Neural crest cell (in vitro differentiated cells): ENCODE measurements around the gene PTK7. TPM values are rescaled to one million over a fixed set of nuclear protein-coding genes. Genes with fewer than 3 reads are reported as not detected.

Experiments used
- DNase-seq: peaks from one replicate; pipeline ENCODE4 v3.0.0; 2021; ENCODE audit warnings: low read depth, mixed read lengths, low spot score
- H3K27ac Mint-ChIP-seq: one replicate; pipeline ENCODE4 v1.8.0; 2021; ENCODE audit warnings: mild to moderate bottlenecking, mixed read lengths; ENCODE audit not compliant: unreplicated experiment
- H3K27me3 Mint-ChIP-seq: 2 replicates; pipeline ENCODE4 v1.8.0; 2021; ENCODE audit warnings: low read depth, mild to moderate bottlenecking, mixed read lengths
- H3K36me3 Mint-ChIP-seq: 2 replicates; pipeline ENCODE4 v1.8.0; 2021; ENCODE audit warnings: low read depth, mild to moderate bottlenecking, mixed read lengths
- H3K4me1 Mint-ChIP-seq: 2 replicates; pipeline ENCODE4 v1.8.0; 2021; ENCODE audit warnings: mixed read lengths
- H3K4me3 Mint-ChIP-seq: one replicate; pipeline ENCODE4 v1.8.0; 2021; ENCODE audit warnings: mild to moderate bottlenecking, mixed read lengths
- H3K9me3 Mint-ChIP-seq: 2 replicates; pipeline ENCODE4 v1.8.0; 2021; ENCODE audit warnings: mixed read lengths
- CTCF ChIP-seq: fragments of 200-600 bp; sonication (generic); conservative IDR thresholded peaks from 2 replicates; pipeline ENCODE4 v1.5.0; 2021; ENCODE audit warnings: antibody characterized with exemption, mild to moderate bottlenecking
- total RNA-seq: library from RNA; stranded (reverse); gene quantifications from 2 replicates; pipeline ENCODE4 v1.2.1, GENCODE V29; 2021

The PTK7 gene
- total RNA-seq, 1 donor from 2014 or later = 106 TPM

- no peak for TF ChIP-seq CTCF
- DNase-seq = no peak
- no peaks in the 10 kb centered on the region for H3K36me3 Mint-ChIP-seq
- H3K9me3 Mint-ChIP-seq = no peaks in the 10 kb centered on the region
- H3K4me3 Mint-ChIP-seq = no peak overlapping the region
- H3K4me1 Mint-ChIP-seq = peaks cover 51% of the 10 kb centered on the region
- no peaks in the 10 kb centered on the region for H3K27me3 Mint-ChIP-seq
- no peak overlapping the region for H3K27ac Mint-ChIP-seq
Observed at GRCh38 chr6:43091020-43091419, 14.9 kb downstream of the PTK7 start.

DNA sequence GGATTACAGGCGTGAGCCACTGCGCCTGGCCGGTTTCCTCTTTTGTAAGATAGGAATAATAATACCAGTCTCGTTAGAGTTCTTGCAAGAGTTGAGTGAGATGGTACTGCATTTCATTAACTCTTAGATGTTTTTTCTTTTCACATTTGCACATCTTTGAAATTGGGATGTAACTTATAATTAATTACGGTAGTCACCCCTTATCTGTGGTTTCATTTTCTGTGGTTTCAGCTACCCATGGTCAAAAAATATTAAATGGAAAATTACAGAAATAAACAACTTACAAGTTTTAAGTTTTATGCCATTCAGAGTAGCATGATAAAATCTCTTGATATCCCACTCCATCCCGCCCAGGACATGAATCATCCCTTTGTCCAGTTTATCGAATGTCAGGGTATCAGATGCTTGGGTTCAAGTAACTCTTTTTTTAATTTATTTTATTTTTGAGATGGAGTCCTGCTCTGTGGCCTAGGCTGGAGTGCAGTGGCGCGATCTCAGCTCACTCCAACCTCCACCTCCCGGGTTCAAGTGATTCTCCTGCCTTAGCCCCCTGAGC, 15.4 kb downstream of the PTK7 start:
- H3K4me1 Mint-ChIP-seq = peaks cover 56% of the 10 kb centered on the region
- no peaks in the 10 kb centered on the region for H3K27me3 Mint-ChIP-seq
- DNase-seq = no peak
- H3K27ac Mint-ChIP-seq = no peak overlapping the region
- no peaks in the 10 kb centered on the region for H3K36me3 Mint-ChIP-seq
- H3K9me3 Mint-ChIP-seq = no peaks in the 10 kb centered on the region
- TF ChIP-seq CTCF = no peak
- no peak overlapping the region for H3K4me3 Mint-ChIP-seq

GRCh38 chr6:43092635-43093034, 16.5 kb downstream of the PTK7 start:
- Mint-ChIP-seq H3K36me3 (no peaks in the 10 kb centered on the region), H3K4me1 (peaks cover 66% of the 10 kb centered on the region), H3K4me3 (peak overlapping the region; percentile 5), H3K9me3 (no peaks in the 10 kb centered on the region), H3K27me3 (no peaks in the 10 kb centered on the region), H3K27ac (no peak overlapping the region)
- DNase-seq = no peak
- TF ChIP-seq CTCF = no peak

GRCh38 chr6:43093436-43094289, 17.5 kb downstream of the PTK7 start:
- H3K9me3 Mint-ChIP-seq = no peaks in the 10 kb centered on the region
- peak overlapping the region; percentile 38 for H3K4me3 Mint-ChIP-seq
- H3K27me3 Mint-ChIP-seq = no peaks in the 10 kb centered on the region

GRCh38 chr6:43095939-43096338, 19.8 kb downstream of the PTK7 start:
- Mint-ChIP-seq H3K36me3 (no peaks in the 10 kb centered on the region), H3K27ac (no peak overlapping the region), H3K4me3 (peak overlapping the region; percentile 21), H3K4me1 (peaks cover 53% of the 10 kb centered on the region), H3K27me3 (no peaks in the 10 kb centered on the region), H3K9me3 (no peaks in the 10 kb centered on the region)
- no peak for DNase-seq
- no peak for TF ChIP-seq CTCF

More at GRCh38 chr6:43093436-43094289, 17.5 kb downstream of the PTK7 start:
- Mint-ChIP-seq H3K36me3 (no peaks in the 10 kb centered on the region), H3K27ac (peak overlapping the region; percentile 91), H3K4me1 (peaks cover 72% of the 10 kb centered on the region)
- DNase-seq = peak; percentile 14
- no peak for TF ChIP-seq CTCF
